Inflammatory macrophage (primary cell): ENCODE data around the gene RBL2.

Source experiments
- DNase-seq, 2 donors: peaks; one replicate each; pipeline ENCODE4 v3.0.0-alpha.2; 2020 to 2022

RBL2 gene

DNA sequence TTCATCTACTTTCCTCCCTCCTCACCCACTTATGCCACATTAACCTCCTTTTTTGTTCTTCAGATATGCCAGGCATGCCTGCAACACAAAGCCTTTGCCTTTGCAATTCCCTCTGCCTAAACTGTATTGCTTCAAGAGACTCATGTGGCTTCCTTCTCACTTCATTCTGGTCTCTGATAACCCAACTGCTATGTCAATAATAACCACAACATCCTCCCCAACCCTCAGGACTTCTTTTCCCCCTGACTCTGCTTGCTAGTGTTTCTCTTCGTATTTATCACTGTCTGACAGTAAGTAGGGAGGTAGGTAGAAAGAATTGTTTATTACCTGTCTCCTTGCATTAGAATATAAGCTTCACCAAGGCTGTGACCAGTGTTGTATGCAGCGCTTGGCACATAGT lies 22.4 kb downstream of the RBL2 start:
- DNase-seq, result no peak

- DNase-seq, result no peak
These were observed 23.4 kb downstream of the RBL2 start for GRCh38 chr16:53457670-53458069.

DNA sequence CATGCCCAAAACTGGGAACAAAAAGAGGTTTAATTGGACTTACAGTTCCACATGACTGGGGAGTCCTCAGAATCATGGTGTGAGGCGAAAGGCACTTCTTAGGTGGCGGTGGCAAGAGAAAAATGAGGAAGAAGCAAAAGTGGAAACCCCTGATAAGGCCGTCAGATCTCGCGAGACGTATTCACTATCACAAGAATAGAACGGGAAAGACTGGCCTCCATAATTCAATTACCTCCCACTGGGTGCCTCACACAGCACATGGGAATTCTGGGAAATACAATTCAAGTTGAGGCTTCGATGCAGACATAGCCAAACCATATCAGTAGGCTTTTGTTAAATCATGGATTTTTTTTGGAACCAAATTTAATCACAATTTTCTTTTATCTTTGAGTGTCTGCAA lies 24.4 kb downstream of the RBL2 start:
- no peak for DNase-seq

DNA sequence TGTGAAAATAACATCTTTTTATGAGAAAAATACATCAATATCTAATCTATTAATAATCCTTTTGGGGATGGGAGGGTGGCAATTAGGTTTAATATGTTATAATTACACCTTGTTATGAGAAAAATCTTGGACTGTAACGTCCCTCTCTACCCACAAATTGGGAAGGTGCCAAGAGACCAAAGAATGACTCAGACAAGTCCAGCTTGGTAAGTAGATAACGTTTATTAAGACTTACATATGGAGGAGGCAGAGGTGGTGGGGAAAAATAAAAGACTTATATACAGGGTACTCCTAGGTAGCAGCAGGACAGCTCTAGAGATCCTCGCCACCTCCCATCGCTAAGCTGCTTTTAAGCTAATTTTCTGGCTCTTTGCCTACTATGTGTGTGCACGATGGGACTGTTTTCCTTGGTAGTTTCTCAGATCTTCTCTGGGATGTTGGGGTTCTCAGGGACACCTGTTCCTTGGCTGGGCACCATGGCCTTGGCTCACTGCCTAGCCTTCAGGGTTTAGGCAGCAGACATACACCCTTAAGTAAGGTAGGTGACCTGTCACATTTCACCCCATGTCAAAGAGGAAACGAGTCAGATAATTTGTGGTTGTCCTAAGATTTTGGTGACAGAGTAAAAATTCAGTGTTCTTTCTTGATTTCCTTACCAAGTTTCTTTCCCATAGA lies 31.5 kb downstream of the RBL2 start:
- no peak for DNase-seq

GRCh38 chr16:53476867-53477266 lies 42.6 kb downstream of the RBL2 start:
- no peak for DNase-seq

DNA sequence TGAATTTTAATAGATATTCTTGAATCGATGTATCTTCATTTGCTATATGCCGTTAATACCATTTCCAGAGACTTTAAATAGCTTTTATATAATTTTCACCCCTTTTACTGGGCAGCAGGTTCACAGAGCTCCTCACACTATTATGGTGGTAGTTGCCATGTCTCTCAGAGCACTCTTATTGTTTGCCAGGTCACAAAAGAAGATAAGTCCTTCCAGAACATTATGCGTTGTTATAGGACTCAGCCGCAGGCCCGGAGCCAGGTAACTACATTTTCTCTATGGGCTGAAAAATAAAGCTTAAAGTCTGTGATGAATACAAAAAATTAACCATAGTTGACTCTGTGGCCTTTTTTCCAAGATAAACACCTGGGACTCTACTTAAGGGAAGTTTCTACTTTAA lies 44.7 kb downstream of the RBL2 start:
- no peak for DNase-seq

DNA sequence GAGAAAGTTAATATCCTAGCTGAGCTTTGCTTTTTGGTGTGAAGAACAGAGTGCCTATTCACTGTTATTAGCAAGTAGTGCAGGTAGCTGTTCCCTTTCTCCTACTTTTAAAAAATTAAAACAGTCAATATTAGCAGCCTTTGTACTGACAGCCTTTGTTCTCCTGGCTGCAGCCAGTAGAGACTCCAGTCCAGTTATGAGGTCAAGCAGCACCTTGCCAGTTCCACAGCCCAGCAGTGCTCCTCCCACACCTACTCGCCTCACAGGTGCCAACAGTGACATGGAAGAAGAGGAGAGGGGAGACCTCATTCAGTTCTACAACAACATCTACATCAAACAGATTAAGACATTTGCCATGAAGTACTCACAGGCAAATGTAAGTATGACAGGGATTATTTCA lies 46.1 kb downstream of the RBL2 start:
- DNase-seq, result no peak

GRCh38 chr16:53482123-53482522 lies 47.9 kb downstream of the RBL2 start:
- peak; percentile 90 to 93 for DNase-seq

DNA sequence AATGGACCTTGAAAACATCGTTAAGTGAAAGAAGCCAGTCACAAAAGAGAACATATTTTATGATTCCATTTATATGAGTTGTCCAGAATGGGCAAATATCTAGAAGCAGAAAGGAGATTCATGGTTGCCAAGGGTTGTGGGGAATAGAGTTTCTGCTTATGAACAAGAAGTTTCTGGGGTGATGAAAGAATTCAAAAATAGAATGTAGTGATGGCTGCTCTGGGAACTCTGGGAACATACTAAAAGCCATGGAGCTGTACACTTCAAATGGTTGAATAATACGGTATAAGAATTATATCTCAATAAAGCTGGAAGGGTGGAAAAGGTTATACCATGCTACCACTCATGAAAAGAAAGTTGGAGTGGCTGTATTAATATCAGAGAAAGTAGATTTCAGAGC lies 50.3 kb downstream of the RBL2 start:
- no peak for DNase-seq

- no peak for DNase-seq
These were observed 52.0 kb downstream of the RBL2 start for GRCh38 chr16:53486230-53486629.

- no peak for DNase-seq
These were observed 55.5 kb downstream of the RBL2 start for GRCh38 chr16:53489755-53490154.

- no peak for DNase-seq
These were observed 58.2 kb downstream of the RBL2 start for GRCh38 chr16:53492503-53492902.

GRCh38 chr16:53494636-53495035 lies 60.4 kb downstream of the RBL2 start:
- DNase-seq, result no peak

- no peak for DNase-seq
These were observed 61.1 kb downstream of the RBL2 start for GRCh38 chr16:53495325-53495724.

GRCh38 chr16:53498984-53499383 lies 64.7 kb downstream of the RBL2 start:
- no peak for DNase-seq

GRCh38 chr16:53501216-53501859 lies 67.1 kb downstream of the RBL2 start:
- peak; percentile 52 to 54 for DNase-seq

DNA sequence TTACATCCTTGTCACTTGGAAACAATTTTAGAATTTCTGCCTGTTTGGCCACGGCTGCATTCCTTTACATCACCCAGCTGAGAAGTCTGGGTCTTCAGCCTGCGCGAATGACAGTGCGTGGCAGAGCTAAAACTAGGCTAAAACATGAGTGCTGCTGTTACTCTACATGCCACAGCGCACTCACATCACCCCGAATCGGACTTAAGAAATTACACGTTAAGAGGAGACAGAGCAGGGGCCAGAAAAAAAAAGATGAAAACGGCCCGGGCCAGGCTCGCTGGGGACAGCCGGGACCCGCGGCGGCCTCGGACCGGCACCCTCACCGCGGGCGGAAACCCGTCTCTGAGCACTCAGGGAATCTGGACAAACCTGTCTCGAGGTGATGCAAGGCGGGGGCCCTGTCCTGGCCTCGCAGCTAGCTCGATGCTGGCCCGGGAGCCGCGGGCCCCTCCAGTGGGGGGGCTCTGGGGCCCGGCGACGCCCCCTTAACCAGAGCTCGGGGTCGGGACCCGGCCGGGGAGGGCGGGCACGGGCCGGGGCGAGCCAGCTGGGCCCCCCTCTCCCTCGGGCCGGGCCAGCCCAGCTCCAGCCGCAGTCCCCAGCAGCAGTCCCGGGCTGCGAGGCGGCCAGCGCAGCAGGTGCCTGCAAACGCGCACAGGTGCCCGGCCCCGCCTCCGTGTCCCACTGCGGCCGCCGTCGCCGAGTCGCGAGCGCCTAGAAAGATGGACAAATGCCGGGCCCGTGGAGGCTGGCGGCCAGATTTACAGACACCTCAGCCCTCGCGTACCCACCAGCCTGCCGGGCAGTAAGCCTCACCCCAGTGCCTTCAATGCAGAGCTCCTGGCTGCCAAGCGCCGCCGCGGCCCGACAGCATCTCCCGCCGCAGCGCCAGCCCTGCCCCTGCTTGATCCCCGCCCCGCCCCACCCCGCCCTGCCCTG lies 68.3 kb downstream of the RBL2 start, which contains the start of gene AKTIP:
Gene AKTIP, minus strand, starts transcription at position 879 of the 939 bp plus-strand sequence. CDS start 2,950 bp downstream, outside the sequence.
- peak in 1 of 2 donors; percentile 9 for DNase-seq

DNA sequence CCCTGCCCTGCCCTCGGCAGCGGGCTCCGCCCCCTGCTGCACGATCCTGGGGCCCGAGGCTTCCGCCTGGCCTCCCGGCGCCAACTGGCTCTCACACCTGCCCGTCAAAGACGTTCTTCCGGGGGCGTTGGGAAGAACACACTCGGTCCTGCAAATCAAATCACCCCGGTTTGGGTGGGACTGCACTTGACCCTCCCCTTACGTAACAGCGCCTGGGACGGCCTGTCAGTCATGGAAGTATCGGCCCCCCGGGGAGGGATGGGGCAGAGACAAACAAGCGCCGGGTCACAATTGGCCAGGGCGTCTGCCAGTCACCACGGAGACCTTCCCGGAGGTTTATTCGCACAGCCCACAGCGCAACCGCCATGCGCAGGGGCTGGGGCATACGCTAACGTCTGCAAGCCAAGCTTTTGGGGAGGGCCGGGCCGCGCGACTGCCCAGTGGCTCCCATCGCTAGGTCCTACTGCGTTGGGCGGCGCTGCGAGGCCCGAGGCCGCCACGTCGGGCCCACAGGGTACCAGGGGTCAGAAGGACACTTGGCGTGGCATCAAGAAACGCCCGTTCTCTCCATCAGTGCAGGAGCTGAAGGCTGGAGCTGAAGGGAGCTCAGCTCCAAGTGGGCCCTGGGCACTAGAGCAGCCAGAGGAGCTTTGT lies 69.1 kb downstream of the RBL2 start:
- DNase-seq, result peak; percentile 100

- no peak for DNase-seq
These were observed 69.9 kb downstream of the RBL2 start for GRCh38 chr16:53503991-53504663.

DNA sequence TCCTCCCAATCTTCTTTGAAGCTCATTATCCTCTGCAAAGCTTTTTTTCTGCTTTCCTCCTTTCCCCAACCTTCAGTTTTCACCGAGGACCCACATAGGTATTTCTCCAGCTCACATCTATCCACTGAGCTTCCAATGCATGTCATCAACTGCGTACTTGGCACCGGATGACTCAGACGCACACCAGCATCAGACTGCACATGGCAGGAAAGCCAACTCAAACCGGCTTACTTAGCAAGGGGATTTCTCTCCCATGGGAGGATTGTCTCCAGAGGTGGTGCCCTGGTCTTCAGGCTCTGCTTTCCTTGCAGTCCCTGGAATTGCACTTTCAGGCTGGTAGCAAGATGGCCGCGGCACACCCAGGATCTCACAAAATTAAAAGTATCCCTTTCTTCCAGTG lies 70.4 kb downstream of the RBL2 start:
- no peak for DNase-seq

- no peak for DNase-seq
These were observed 72.0 kb downstream of the RBL2 start for GRCh38 chr16:53506254-53506653.
